HepG2 (cell line): ENCODE measurements around the gene OAT. TPM values are rescaled to one million over a fixed set of nuclear protein-coding genes. Genes with fewer than 3 reads are reported as not detected.

Experiments used
- ATAC-seq: fragments of 200-7000 bp; cut with Tn5 transposase; 3 replicates; pipeline ENCODE4 v1.9.1; 2020; ENCODE audit warnings: mild to moderate bottlenecking, moderate library complexity
- BruUV-seq: library from RNA; stranded (reverse); fragments of 400-500 nt; replicated peaks from 2 replicates; lab custom pipeline; 2021; lab: Mats Ljungman, UMichigan
- CTCF ChIA-PET: fragments of 300-600 bp; formaldehyde crosslinking; extraction: SDS; loops from one replicate; lab custom pipeline; 2021; ENCODE audit warnings: low total read pairs, inconsistent platforms, low intra/inter-chr PET ratio; lab: Yijun Ruan, JAX
- POLR2A ChIA-PET: fragments of 350-600 bp; sonication (Branson Sonifier 250); formaldehyde crosslinking; loops from one replicate; lab custom pipeline; 2020; ENCODE audit warnings: antibody characterized with exemption, inconsistent platforms; lab: Yijun Ruan, JAX
- DNase-seq: peaks from one replicate; pipeline ENCODE4 v3.0.0-alpha.2; 2015; ENCODE audit warnings: low spot score
- FAIRE-seq: peaks from 3 replicates; lab custom pipeline; 2011; peaks lifted over from hg19 to GRCh38; lab: Jason Lieb, UNC
- H2AFZ ChIP-seq: one replicate; pipeline ENCODE4 v1.6.1; 2011; ENCODE audit warnings: low read length, inconsistent platforms
- H3K27ac ChIP-seq: fragments of 300-600 bp; 3 replicates; pipeline ENCODE4 v1.8.0; 2011; ENCODE audit warnings: mixed run types, mild to moderate bottlenecking, mixed read lengths, low read length, inconsistent platforms; ENCODE audit not compliant: insufficient read depth; ENCODE audit errors: extremely low read length
- H3K27me3 ChIP-seq, 2 experiments: fragments of 200-600 bp in 1 of 2; 2 replicates in 1 of 2; 3 replicates in 1 of 2; pipeline versions ENCODE4 v1.6.0 to v1.8.0; 2011; ENCODE audit warnings: low read length in 2 of 2, mild to moderate bottlenecking in 2 of 2, moderate library complexity in 2 of 2, inconsistent platforms in 1 of 2; ENCODE audit not compliant: insufficient read depth in 2 of 2, control insufficient read depth in 1 of 2
- H3K36me3 ChIP-seq, 2 experiments: fragments of 200-600 bp in 1 of 2; replicated peaks in 1 of 2; 2 replicates in 1 of 2; 3 replicates in 1 of 2; pipeline versions ENCODE4 v1.5.1 to v1.8.0; 2011; ENCODE audit warnings: low read length in 2 of 2, inconsistent platforms in 1 of 2; ENCODE audit not compliant: insufficient read depth in 2 of 2, control insufficient read depth in 1 of 2
- H3K4me1 ChIP-seq: 2 replicates; pipeline ENCODE4 v1.5.1; 2012; ENCODE audit warnings: low read length, inconsistent platforms; ENCODE audit not compliant: insufficient read depth
- H3K4me2 ChIP-seq: 2 replicates; pipeline ENCODE4 v1.6.0; 2011; ENCODE audit warnings: low read depth, low read length, inconsistent platforms
- H3K4me3 ChIP-seq, 3 experiments: fragments of 200-600 bp in 1 of 3; sonication (generic), shearing (Covaris generic) in 1 of 3; replicated peaks in 1 of 3; 2 replicates each; pipeline ENCODE4 v1.5.1; 2011 to 2016; ENCODE audit warnings: low read length in 3 of 3, inconsistent platforms in 2 of 3, low read depth in 2 of 3, mild to moderate bottlenecking in 2 of 3, control low read depth in 1 of 3, mixed read lengths in 1 of 3; ENCODE audit not compliant: insufficient read depth in 1 of 3
- H3K79me2 ChIP-seq: one replicate; pipeline ENCODE4 v1.6.1; 2011; ENCODE audit warnings: low read length, inconsistent platforms; ENCODE audit not compliant: insufficient read depth
- H3K9ac ChIP-seq: 2 replicates; pipeline ENCODE4 v1.6.0; 2011; ENCODE audit warnings: mild to moderate bottlenecking, low read depth, low read length, inconsistent platforms; ENCODE audit not compliant: insufficient read depth
- H3K9me3 ChIP-seq: 2 replicates; pipeline ENCODE4 v1.5.1; 2012; ENCODE audit warnings: mild to moderate bottlenecking, low read length
- H4K20me1 ChIP-seq: 2 replicates; pipeline ENCODE4 v1.6.0; 2011; ENCODE audit warnings: inconsistent platforms, mild to moderate bottlenecking, low read length, moderate library complexity; ENCODE audit not compliant: insufficient read depth
- ASH2L ChIP-seq: fragments of 300-600, 200-600 bp; sonication (generic); IDR thresholded peaks from 2 replicates; pipeline ENCODE4 v1.7.0; 2017; ENCODE audit warnings: low read depth, mild to moderate bottlenecking, moderate library complexity, mixed read lengths, low read length; ENCODE audit not compliant: insufficient read length
- ZNF253 ChIP-seq: sonication (generic); formaldehyde crosslinking; IDR thresholded peaks from 2 replicates; pipeline ENCODE4 v1.8.0; 2022; ENCODE audit warnings: mild to moderate bottlenecking, missing genetic modification reagents, borderline replicate concordance
- ZNF3 ChIP-seq: IDR thresholded peaks from 2 replicates; pipeline ENCODE4 v1.7.0; 2017; ENCODE audit warnings: inconsistent platforms
- ZNF451 ChIP-seq: sonication (generic); formaldehyde crosslinking; IDR thresholded peaks from 2 replicates; pipeline ENCODE4 v1.5.0; 2020; ENCODE audit warnings: mild to moderate bottlenecking, missing genetic modification reagents
- ZNF747 ChIP-seq: sonication (generic); formaldehyde crosslinking; IDR thresholded peaks from 2 replicates; pipeline ENCODE4 v1.8.1; 2023; ENCODE audit warnings: missing genetic modification reagents, mild to moderate bottlenecking, borderline replicate concordance
- WGBS: methylation state at CpG from one replicate; pipeline ENCODE4 v1.1.6; 2017; ENCODE audit warnings: low lambda C conversion rate; 5-methylcytosine and 5-hydroxymethylcytosine counted together
- in situ Hi-C: cut with HindIII; loops from 2 replicates; pipeline ENCODE4 v1.10.0; 2017; ENCODE audit warnings: low pct_unique_long_range_greater_than_20kb; ENCODE audit not compliant: extremely low pct_ligation_motif_present
- intact Hi-C: fragments of 100-400 bp; cut with micrococcal nuclease; formaldehyde crosslinking; loops from one replicate; pipeline ENCODE4 v1.10.0; 2022; ENCODE audit not compliant: unreplicated experiment
- polyA plus RNA-seq, 8 experiments: library from polyadenylated mRNA; depleted of rRNA in 3 of 8; stranded (reverse) in 7 of 8; unstranded in 1 of 8; fragments of >200 nt; fragmentation: Illumina TruSeq in 4 of 8; extraction: Trizol in 4 of 8; gene quantifications; 2 replicates each; pipeline versions ENCODE4 v1.2.1 to v1.2.3, GENCODE V29; 2011 to 2016; ENCODE audit warnings: low read depth in 4 of 8, missing spikeins in 1 of 8, mixed read lengths in 1 of 8; ENCODE audit not compliant: insufficient read depth in 1 of 8
- total RNA-seq, 5 experiments: library from RNA; depleted of rRNA; stranded (reverse); fragments of >200 nt; fragmentation: Illumina TruSeq; extraction: Trizol; gene quantifications; 2 replicates each; pipeline ENCODE4 v1.2.3, GENCODE V29; 2016; ENCODE audit warnings: low read depth in 1 of 5
- TF ChIP-seq, protein P1 (sequence below): sonication (generic); formaldehyde crosslinking; IDR thresholded peaks from 2 replicates; pipeline ENCODE4 v1.5.1; 2020; ENCODE audit warnings: mild to moderate bottlenecking, moderate library complexity, missing genetic modification reagents
- TF ChIP-seq, protein P2 (sequence below): sonication (generic); formaldehyde crosslinking; IDR thresholded peaks from 2 replicates; pipeline ENCODE4 v1.9.0; 2021; ENCODE audit warnings: missing genetic modification reagents, borderline replicate concordance

Gene OAT
- total and polyA plus RNA-seq, 2 of the 13 experiments (the other 11 are each of a cell fraction or from before 2014, with no cell fraction given): 87.8 to 96.7 TPM

DNA sequence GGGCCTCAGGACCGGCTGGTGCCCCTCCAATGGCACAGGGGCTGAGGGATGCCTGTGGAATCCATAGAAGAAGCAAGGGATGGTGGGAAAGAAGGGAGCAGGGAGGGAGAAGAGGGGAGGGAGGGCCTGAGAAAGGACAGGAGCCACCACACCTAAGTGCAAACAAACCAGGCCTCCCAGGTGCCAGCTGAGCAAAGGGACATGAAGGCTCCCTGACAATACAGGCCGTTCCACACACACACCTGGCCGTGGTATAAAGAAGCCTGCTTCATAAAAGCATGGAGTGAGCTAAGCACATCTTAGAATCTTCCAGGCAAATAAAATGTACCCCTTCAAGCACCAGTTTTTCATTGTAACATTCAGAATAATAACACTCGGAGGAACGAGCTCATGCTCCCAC is 54.0 kb downstream of the OAT start:
- Histone ChIP-seq H3K27me3 (peaks cover 7 to 41% of the 10 kb centered on the region in 2 experiments), H3K4me3 (no peak overlapping the region), H2AFZ (no peak overlapping the region), H3K4me2 (no peak overlapping the region), H3K36me3 (no peaks in the 10 kb centered on the region; a peak in 1 of 5 replicates), H4K20me1 (0 out of 2 replicates have a peak, but pooled peaks cover 3% of the 10 kb centered on the region), H3K4me1 (no peaks in the 10 kb centered on the region), H3K9ac (no peak overlapping the region), H3K27ac (no peak overlapping the region), H3K79me2 (no peaks in the 10 kb centered on the region), H3K9me3 (no peaks in the 10 kb centered on the region)
- 0% methylated on average over 5 of the region's 5 CpGs for WGBS
- POLR2A ChIA-PET: no interaction called here
- TF ChIP-seq, protein P1, sequence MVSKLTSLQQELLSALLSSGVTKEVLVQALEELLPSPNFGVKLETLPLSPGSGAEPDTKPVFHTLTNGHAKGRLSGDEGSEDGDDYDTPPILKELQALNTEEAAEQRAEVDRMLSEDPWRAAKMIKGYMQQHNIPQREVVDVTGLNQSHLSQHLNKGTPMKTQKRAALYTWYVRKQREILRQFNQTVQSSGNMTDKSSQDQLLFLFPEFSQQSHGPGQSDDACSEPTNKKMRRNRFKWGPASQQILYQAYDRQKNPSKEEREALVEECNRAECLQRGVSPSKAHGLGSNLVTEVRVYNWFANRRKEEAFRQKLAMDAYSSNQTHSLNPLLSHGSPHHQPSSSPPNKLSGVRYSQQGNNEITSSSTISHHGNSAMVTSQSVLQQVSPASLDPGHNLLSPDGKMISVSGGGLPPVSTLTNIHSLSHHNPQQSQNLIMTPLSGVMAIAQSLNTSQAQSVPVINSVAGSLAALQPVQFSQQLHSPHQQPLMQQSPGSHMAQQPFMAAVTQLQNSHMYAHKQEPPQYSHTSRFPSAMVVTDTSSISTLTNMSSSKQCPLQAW (CRISPR knock-in tag): no peak
- TF ChIP-seq ZNF451 (no peak), ZNF3 (CRISPR knock-in tag) (no peak), ZNF747 (CRISPR knock-in tag) (no peak)
- FAIRE-seq (no peak), ATAC-seq (no peak), DNase-seq (no peak)
- intact Hi-C loops (no loop called here), in situ Hi-C loops (no loop called here)
- CTCF ChIA-PET: no interaction called here
- BruUV-seq: no TSS peak

DNA sequence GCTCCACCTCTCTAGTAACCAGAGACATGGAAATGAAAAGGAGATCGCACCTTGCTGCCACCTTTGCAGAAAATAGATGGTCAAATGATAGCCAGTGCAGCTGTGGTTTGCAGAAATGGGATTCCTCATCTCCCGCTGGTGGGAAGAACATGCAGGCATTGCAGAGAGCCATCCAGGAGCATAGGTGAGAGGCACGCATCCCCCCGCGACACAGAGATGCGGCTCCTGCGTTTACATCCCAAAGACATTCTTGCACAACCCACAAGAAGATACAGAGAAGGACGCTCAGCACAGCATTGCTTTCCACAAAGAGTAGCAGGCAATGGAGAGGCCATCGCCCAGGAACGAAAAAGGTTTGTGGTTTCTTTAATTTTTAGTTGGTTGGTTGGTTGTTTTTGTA is 56.2 kb downstream of the OAT start:
- 66% methylated on average over 6 of the region's 10 CpGs for WGBS
- Histone ChIP-seq H3K27me3 (peaks cover 5 to 41% of the 10 kb centered on the region in 2 experiments), H3K9ac (no peak overlapping the region), H3K4me2 (no peak overlapping the region), H3K4me3 (no peak overlapping the region), H3K79me2 (no peaks in the 10 kb centered on the region), H3K4me1 (no peaks in the 10 kb centered on the region), H3K36me3 (no peaks in the 10 kb centered on the region; a peak in 1 of 5 replicates), H2AFZ (no peak overlapping the region), H4K20me1 (0 out of 2 replicates have a peak, but pooled peaks cover 3% of the 10 kb centered on the region), H3K9me3 (no peaks in the 10 kb centered on the region), H3K27ac (no peak overlapping the region)
- TF ChIP-seq, protein P2, sequence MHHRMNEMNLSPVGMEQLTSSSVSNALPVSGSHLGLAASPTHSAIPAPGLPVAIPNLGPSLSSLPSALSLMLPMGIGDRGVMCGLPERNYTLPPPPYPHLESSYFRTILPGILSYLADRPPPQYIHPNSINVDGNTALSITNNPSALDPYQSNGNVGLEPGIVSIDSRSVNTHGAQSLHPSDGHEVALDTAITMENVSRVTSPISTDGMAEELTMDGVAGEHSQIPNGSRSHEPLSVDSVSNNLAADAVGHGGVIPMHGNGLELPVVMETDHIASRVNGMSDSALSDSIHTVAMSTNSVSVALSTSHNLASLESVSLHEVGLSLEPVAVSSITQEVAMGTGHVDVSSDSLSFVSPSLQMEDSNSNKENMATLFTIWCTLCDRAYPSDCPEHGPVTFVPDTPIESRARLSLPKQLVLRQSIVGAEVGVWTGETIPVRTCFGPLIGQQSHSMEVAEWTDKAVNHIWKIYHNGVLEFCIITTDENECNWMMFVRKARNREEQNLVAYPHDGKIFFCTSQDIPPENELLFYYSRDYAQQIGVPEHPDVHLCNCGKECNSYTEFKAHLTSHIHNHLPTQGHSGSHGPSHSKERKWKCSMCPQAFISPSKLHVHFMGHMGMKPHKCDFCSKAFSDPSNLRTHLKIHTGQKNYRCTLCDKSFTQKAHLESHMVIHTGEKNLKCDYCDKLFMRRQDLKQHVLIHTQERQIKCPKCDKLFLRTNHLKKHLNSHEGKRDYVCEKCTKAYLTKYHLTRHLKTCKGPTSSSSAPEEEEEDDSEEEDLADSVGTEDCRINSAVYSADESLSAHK (CRISPR knock-in tag): no peak
- TF ChIP-seq ZNF253 (CRISPR knock-in tag): no peak
- no peak for TF ChIP-seq ASH2L
- ChIA-PET CTCF (no interaction called here), POLR2A (no interaction called here)
- DNase-seq (no peak), ATAC-seq (no peak), FAIRE-seq (no peak)
- BruUV-seq: no TSS peak
- in situ Hi-C loops: no loop called here
- intact Hi-C loops: no loop called here
